HG02678 (cell line): ENCODE measurements around the gene LILRB3.
"Not testable (repeated sequence)": the region's sequence is repeated elsewhere in the genome, so short reads cannot be mapped to it uniquely, and the experiment has no call there.

Source experiments
- ATAC-seq: cut with Tn5 transposase; IDR thresholded peaks from one replicate; pipeline ENCODE4 v1.9.1; 2021; ENCODE audit warnings: mild to moderate bottlenecking, moderate library complexity; ENCODE audit not compliant: unreplicated experiment

The LILRB3 gene

DNA sequence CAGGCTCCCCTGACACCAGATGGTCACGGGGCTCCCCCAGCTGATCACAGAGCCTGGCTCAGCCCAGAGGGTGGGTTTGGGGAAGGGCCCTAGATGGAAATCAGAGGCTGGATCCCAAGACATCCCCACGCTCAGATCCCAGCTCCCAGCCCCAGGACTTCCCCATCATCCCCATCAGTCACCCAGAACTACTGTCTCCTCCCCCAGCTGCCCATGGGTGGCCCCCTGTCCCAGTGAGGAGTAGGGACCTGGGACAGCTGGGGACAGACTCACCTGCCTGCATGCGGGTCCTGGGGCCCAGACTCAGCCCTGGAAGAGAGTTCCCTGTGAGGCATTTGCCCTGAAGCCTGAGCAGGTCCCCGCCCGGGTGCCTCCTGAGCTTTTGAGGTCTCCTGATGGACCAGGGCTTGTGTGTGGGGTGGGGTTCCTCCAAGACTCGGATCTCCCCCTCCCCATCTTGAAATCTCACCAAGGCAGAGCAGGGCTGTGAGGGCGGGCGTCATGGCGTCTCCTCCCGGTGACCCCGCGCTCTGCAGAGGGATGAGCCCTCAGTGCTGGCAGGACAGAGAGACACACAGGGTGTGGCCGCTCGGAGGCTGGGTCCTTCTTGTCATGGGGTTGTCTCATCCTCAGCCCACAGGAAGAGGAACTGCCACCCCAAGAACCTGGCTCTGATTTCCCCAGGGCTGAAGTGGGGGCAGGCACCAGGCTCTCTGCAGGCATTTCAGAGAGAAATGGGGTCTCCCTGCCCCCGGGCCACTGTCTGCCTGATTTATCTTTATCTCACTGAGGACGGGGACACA, at the start of gene LILRB3:
LILRB3 (minus strand) TSS at position 534 of the 803 bp plus-strand sequence; CDS start at position 503, 31 bp downstream.
- not testable (repeated sequence) for ATAC-seq

DNA sequence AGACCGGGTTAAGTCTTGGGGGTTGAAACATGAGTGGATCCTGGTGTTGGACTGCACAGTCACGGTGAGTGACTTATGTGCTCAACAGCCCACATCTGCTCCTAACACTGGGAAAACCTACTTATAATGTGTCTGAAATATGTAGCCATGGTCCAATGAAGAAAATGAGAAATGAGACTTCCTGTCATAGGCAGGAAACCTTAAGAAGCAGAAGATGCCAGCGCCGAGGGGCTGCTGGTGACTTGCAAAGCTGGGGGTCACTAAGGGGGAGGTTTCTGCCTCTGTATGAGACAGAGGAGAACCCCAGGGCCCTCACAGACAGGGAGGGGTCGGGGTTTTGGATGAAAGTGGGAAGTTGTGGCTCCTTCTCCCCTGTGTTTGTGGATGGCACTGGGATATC, 49.4 kb upstream of the LILRB3 start:
- not testable (repeated sequence) for ATAC-seq

DNA sequence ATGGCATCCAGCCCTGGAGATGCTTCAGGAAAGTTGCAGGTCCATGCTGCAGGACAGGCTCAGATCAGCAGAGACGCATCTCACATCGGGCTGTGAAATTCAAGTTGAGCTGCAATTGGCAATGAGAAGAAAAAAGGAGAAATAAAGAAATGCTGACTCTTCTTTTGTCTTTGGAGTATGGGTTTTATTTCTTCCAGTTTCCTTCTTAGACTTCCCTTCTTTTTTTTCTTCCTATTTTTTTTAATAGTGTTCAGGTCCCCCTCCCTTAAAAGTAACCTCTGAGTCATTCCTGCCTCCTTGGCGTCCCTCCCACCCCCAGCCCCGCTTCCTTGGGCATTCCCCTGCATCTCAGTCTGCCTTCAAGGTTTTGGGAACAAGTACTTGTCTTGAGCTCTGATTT, 48.8 kb upstream of the LILRB3 start:
- ATAC-seq: not testable (repeated sequence)

DNA sequence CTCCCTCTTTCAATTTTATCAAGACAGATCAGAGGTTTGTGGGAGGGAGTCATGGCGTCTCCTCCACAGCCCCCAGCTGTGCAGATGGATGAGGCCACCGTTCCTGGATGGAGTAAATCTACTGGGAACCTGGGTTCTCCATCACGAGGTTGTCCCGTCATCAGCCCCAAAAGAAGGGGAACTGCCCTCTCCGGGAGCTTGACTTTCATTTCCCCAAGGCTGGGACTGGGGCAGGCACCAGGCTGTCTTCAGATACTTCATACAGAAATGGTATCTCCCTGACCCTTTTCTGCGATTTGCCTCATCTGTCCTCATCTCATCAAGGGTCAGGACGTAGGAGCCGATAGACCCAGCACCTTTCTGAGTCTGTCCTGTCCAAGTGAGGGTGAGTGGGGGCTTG, 48.3 kb upstream of the LILRB3 start:
- ATAC-seq: no peak

DNA sequence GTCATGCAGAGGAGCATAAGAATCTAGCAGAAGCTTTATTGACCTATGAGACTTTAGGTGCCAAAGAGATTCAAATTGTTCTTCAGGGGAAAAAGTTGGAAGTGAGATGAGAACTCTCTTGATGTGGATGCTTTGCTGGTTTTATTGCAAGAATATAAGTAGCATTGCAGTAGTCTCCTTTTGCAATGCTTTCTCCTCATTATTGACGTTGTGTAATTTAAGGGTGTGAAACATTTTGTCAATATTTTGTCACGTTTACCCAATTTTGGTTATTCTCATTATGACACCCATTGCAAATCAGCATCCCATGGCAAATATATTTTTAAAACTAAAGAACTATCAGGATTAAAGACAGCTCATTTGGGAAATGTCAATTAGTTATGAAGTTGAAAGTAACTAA, 46.1 kb upstream of the LILRB3 start:
- no peak for ATAC-seq

DNA sequence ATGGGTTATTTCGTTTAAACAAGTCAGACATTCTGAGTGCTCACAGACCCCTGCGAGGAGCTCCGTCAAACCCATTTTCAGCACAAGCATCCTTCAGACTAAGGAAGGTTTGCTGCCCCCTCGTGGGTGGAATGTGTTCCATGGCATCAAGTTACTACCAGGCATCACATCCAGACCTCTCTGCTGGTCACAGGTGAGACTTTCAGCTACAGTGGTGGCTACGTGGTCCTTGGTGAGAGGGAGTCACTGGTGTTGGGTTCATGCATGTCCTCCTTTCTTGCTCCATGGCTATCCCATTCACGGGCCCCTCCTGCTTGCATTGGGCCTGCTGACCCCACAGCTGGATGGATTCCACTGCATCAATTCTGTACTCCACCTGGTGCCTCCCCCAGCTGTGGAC, 43.3 kb upstream of the LILRB3 start:
- no peak for ATAC-seq

DNA sequence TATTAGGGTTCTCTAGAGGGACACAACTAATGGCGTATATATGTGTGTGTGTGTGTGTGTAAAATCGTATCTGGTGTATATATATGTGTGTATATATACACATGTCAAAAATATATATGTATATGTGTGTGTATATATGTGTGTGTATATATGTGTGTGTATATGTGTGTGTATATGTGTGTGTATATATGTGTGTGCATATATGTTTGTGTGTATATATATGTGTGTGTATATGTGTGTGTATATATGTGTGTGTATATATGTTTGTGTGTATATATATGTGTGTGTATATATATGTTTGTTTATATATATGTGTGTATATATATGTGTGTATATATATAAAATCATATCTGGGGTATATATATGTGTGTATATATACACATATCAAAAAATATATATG, 39.7 kb upstream of the LILRB3 start:
- no peak for ATAC-seq

DNA sequence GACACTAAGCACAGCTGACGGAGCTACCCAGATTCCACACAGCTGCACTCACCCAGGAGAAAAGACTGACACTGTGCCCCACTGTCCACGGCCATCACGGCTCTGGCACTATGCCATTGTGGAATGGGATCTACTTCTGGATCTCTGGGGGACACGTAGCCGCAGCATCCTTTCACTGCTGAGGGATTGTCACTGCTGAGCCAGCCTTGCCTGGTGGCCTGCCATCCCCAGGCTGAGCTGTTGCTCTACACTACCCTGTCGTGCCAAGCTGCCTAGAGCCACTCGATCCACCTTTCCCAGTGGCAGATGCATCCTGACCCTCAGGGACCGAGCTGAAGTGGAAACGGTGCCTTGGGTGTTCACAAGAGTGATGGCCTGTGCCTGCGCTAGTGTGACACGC, 39.3 kb upstream of the LILRB3 start:
- ATAC-seq: no peak

DNA sequence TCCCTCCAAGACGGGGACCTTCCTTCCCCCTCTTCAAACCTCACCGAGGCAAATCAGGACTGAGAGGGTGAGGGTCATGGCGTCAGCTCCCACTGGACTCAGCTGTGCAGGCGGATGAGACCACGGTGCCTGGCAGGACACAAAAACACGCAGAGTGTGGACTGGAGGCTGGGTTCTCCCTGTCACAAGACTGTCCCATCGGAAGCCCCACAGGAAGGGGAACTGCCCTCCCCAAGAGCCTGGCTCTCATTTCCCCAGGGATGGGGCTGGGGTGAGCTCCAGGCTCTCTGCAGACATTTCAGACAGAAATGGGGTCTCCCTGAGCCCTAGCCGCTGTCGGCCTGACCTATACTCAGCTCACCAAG, 34.3 kb upstream of the LILRB3 start, which contains the start of gene LILRB5:
LILRB5 (minus strand) TSS at position 158 of the 365 bp plus-strand sequence; CDS start at position 78, 80 bp downstream.
- ATAC-seq: no peak

DNA sequence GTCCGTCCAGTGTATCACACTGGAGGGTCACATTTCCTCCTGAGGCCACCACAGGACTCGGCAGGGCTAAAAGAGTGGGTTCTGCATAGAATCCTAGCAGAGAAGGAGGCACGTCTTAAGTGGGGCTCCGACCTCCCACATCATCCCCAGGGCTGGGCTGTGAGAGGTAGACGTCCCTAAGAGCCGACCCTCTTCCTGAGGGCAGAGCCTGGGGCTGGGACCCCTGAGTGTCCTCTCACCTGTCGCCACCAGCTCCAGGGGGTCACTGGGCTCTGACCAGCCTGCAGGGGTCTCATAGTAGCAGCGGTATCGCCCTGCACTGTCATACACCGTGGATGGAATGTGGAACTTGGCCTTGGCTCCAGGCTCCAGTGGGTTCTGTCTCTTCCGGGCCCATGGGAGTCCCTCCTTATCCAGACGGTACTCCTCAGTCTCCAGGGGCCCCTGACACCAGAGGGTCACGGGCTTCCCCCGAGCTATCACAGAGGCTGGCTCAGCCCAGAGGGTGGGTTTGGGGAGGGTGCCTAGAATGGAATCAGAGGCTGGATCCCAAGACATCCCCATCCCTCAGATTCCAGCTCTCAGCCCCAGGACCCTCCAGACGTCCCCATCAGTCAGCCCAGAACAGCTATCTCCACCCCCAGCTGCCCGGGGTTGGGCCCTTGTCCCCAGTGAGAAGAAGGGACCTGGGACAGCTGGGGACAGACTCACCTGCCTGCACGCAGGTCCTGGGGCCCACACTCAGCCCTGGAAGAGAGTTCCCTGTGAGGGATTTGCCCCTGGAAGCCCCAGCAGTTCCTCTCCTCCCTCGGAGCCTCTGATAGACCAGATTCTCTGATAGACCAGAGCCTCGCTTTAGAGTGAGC, 33.7 kb upstream of the LILRB3 start:
- no peak for ATAC-seq

DNA sequence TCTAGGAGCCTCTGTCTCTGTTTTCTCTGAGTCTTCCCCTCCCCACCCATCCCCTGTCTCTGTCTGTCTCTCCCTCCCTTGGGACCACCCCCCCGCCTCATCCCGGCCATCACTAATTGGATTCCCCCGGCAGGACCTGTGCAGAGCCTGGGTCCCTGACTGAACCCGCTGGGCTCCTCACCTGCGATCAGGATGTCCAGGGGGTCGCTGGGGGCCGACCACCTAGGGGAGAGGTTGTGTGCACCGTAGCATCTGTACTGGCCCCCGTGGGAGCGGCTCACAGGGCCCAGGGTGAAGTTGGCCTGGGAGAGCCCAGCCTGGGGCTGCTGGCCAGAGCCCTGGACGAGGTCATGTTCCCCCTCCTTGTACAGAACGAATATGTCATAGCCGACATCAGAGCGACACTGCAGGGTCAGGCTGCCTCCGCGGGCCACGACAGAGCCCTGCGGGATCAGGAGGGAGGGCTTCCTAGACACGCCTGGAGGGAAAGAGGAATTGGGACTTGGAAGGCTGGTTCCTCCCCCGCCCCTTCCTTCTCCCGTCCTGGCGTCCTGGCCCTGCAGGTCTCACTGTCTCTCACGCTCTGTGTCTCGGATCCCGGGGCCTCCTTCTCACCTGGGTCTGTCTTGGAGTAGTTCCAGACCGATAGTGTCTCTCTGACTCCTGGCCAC, 32.4 kb upstream of the LILRB3 start:
- ATAC-seq: no peak

DNA sequence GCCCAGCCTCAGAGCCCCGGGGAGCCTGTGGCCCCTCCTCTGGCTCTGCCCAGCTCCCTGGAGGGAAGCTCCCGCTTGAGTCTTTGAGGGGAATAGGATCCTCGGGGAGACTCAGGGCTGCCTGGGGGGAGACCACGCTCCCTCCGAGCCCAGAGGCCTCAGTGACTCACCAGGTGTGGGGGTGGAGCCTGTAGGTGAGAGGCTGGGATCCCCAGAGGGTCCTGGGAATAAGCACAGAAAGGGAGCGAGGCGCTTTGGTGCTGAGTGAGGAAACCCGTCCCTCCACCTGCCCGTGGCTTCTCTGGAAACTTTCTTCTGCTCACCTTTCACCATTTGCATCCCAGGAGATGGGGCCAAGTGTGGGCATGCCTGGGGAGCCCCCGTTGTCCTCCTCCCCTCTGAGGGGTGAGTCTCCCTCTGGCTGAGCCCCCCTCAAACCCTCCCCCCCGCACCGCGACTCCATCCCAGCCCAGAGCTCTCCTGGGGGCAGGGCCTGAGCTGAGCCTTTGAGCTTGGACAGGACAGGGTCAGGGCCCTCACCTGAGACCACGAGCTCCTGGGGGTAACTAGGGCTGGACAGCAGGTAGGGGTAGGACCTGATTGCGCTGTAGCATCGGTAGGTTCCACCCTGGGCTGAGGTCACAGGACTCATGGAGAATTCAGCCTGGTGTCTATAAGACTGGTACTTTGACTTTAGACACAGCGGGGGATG, 31.5 kb upstream of the LILRB3 start:
- ATAC-seq: no peak

DNA sequence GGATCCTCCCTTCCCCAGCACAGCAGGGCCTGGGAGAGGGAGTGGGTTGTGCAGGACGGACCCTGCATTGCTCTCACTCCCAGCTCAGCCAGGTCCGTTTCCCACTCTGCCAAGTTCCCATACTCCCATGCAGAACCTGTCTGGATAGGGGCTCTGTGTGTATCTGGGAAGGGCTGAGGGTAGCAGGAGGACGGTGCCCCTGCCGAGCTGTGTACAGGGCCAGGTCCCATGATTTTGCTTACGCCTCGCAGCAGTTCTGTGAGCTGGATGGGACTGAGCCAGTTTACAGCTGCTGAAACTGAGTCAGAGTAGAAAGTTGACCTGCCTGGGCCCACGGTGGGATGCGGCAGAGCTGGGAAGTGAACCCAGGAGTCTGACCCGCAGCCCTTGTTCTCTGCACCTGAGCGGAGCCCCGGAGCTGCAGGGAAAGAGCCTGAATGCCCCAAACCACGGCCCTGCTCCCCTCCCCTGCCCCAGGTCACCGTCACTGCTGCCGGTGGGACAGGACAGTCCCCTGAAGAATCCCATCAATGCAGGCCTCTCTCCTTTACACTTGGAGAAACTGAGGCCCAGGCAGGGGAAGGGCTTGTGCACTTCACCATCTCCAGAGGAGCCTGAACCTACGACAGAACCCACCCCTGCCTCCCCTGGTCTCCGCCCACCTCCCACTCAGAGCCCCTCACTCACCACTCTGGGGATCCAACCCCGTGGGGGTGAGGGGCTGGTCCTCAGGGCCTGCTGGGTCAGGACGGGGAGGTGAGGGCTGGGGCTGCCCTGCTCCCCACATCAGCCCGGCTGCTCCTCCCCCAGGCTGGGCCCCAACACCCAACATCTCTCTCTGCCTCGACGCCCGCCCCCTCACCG, 30.8 kb upstream of the LILRB3 start:
- no peak for ATAC-seq

DNA sequence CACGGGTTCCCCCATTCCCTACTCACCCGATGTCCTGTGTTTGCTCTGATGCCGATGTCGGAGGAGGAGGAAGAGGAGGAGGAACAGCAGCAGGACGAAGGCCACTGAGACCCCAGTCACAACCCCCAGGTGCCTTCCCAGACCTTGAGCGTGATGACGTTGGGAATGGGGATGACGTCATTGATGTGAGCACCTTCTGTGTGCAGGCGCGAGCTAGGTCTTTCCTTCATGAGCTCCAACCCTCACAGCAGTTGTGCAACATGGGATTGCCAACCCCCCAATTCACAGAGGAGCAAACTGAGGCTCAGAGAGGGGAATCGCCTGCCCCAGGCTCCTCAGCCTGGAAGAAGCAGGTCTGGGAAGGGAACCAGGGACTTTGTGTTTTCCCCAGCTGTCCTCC, 30.0 kb upstream of the LILRB3 start:
- no peak for ATAC-seq

DNA sequence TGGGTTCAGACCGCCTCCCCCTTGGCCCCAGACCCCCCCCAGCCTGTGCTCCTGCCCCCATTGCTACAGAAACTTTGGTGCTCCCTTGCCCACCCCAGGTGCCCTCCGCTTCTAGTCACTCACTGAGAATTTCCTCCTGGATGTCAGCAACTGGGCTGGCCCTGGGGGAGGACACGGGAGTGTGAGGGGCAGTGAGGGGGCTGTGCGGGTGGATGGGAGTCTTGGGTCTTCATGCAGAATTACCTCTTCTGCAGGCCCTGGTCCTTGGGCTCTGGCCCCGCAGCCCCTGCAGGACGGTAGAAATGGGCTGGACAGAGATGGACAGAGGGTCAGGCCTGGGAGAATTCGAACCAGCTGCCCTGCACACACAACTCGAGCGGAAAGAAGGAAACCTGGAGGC, 29.4 kb upstream of the LILRB3 start:
- ATAC-seq: no peak

DNA sequence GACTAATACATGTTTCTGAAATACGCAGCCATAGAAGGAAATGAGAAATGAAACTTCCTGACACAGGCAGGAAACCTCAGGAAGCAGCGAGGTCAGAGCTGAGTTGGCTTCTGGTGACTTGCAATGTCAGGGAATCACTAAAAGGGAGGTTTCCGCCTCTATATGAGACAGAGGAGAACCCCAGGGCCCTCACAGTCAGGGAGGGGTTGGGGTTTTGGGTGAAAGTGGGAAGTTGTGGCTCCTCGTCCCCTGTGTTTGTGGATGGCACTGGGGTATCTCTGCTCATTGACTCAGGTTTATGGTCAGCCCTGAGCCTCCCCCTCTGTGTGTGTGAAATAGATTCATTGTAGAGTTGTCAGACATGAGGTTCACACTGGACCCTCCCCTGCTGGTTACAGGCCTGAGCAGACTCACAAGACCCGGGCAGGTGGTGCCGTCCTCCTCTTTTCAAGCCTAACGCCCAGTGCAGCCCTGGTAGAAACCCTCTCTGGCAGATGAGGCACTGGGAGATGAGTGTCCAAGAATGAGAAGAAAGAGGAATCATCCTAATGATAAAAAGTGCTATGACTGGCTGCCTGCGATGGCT, 25.3 kb upstream of the LILRB3 start:
- ATAC-seq: no peak

DNA sequence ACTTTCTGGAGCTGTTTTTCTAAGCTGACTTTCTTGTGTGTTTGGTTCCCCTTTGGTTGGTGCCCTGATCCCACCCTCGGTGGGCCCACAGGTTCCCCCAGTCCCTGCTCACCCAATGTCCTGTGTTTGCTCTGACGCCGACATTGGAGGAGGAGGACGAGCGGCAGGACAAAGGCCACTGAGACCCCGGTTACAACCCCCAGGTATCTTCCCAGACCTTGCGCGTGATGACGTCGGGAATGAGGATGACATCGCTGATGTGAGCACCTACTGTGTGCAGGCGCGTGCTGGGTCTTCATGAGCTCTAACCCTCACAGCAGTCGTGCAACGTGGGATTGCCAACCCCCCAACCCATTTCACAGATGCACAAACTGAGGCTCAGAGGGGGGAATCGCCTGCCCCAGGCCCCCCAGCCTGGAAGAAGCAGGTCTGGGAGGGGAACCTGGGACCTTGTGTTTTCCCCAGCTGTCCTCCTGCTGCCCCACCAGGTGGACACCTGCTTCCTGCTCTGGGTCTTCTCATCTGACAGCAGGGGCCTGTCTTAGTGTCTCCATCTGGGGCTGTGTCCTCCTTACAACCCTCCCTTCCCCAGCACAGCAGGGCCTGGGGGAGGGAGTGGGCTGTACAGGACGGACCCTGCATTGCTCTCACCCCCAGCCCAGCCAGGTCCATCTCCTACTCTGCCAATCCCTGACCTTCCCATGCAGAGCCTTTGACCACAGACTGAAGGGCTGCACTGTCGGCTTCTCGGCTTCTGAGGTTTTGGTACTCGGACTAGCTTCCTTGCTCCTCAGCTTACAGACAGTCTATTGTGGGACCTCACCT, 24.5 kb upstream of the LILRB3 start:
- no peak for ATAC-seq

DNA sequence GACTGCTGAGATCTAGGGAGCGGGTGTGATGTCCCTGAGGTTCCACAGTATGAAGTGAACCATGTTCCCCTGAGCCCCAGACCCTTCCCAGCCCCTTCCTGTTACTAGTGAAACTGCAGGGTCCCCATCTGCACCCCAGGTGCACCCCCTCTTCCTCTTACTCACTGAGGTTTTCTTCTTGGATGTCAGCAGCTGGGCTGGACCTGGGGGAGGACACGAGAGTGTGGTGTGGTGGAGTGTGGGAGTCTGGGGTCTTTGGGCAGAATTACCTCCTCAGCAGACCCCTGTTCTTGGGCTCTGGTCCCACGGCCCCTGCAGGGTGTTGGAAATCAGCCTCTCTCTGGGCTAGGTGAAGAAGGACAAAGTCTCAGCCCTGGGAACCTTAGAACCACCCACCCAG, 23.1 kb upstream of the LILRB3 start:
- ATAC-seq: no peak

DNA sequence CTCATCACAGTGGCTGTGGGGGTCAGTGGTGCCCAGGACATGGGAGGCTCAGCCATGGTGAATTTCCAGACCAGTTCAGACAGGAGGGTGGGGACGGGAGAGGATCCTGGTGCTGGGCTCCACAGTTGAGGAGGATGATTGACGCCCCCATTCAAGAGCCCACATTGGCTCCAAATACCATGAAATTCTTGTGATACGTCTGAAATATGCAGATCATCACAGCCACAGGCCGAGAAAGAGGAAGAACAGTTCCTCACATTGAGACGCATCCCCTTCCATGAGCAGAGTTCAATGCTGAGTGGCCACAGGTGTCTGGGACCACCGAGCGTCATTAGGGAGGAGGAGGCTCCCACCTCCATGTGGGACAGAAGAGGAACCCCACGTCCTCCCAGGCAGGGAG, 21.0 kb upstream of the LILRB3 start:
- not testable (repeated sequence) for ATAC-seq
